H9 (cell line): Measurements from ENCODE around the gene CSHL1. TPM values are rescaled to one million over a fixed set of nuclear protein-coding genes. Genes with fewer than 3 reads are reported as not detected.

Source experiments
- DNase-seq: peaks from one replicate; pipeline ENCODE4 v3.0.0-alpha.2; 2017
- H2AFZ ChIP-seq: one replicate; pipeline ENCODE4 v1.6.1; 2013; ENCODE audit warnings: mild to moderate bottlenecking, low read length, control low read depth, moderate library complexity
- H2AK5ac ChIP-seq: 2 replicates; pipeline ENCODE4 v1.6.1; 2013; ENCODE audit warnings: low read length, control low read depth, mixed read lengths; ENCODE audit not compliant: insufficient read length
- H2BK120ac ChIP-seq: one replicate; pipeline ENCODE4 v1.6.1; 2013; ENCODE audit warnings: low read depth, mild to moderate bottlenecking, low read length, control low read depth, inconsistent platforms; ENCODE audit not compliant: poor library complexity, severe bottlenecking
- H2BK12ac ChIP-seq: 2 replicates; pipeline ENCODE4 v1.6.1; 2013; ENCODE audit warnings: low read length, control low read depth, mixed read lengths, low read depth; ENCODE audit not compliant: insufficient read length
- H2BK15ac ChIP-seq: 2 replicates; pipeline ENCODE4 v1.6.1; 2013; ENCODE audit warnings: low read depth, low read length, control low read depth
- H2BK20ac ChIP-seq: one replicate; pipeline ENCODE4 v1.6.1; 2013; ENCODE audit warnings: low read depth, mild to moderate bottlenecking, low read length, control low read depth, inconsistent platforms; ENCODE audit not compliant: poor library complexity, severe bottlenecking
- H2BK5ac ChIP-seq: 2 replicates; pipeline ENCODE4 v1.6.1; 2013; ENCODE audit warnings: low read length, control low read depth, mixed read lengths; ENCODE audit not compliant: insufficient read length
- H3K14ac ChIP-seq: 2 replicates; pipeline ENCODE4 v1.6.1; 2013; ENCODE audit warnings: low read length, control low read depth; ENCODE audit not compliant: insufficient read depth
- H3K18ac ChIP-seq: 2 replicates; pipeline ENCODE4 v1.6.1; 2013; ENCODE audit warnings: low read depth, mild to moderate bottlenecking, mixed read lengths, low read length, control low read depth; ENCODE audit not compliant: insufficient read length
- H3K23ac ChIP-seq: 2 replicates; pipeline ENCODE4 v1.6.1; 2013; ENCODE audit warnings: low read length, control low read depth, mixed read lengths, low read depth; ENCODE audit not compliant: insufficient read length
- H3K23me2 ChIP-seq: 2 replicates; pipeline ENCODE4 v1.6.1; 2013; ENCODE audit warnings: low read depth, mild to moderate bottlenecking, mixed read lengths, low read length, control low read depth; ENCODE audit not compliant: insufficient read length, poor library complexity, severe bottlenecking
- H3K27ac ChIP-seq: 2 replicates; pipeline ENCODE4 v1.5.1; 2013; ENCODE audit warnings: low read length, control low read depth, mixed read lengths, low read depth; ENCODE audit not compliant: insufficient read length
- H3K27me3 ChIP-seq: 2 replicates; pipeline ENCODE4 v1.6.1; 2013; ENCODE audit warnings: low read length, control low read depth, inconsistent platforms; ENCODE audit not compliant: insufficient read depth
- H3K4ac ChIP-seq: 2 replicates; pipeline ENCODE4 v1.6.1; 2013; ENCODE audit warnings: low read depth, mild to moderate bottlenecking, control low read depth, inconsistent platforms, low read length, moderate library complexity
- H3K4me1 ChIP-seq: 2 replicates; pipeline ENCODE4 v1.6.1; 2013; ENCODE audit warnings: low read length, control low read depth, inconsistent platforms; ENCODE audit not compliant: insufficient read depth
- H3K4me2 ChIP-seq: 2 replicates; pipeline ENCODE4 v1.6.1; 2013; ENCODE audit warnings: low read length, control low read depth, mixed read lengths; ENCODE audit not compliant: insufficient read length, insufficient read depth
- H3K56ac ChIP-seq: 2 replicates; pipeline ENCODE4 v1.6.1; 2013; ENCODE audit warnings: low read depth, mild to moderate bottlenecking, mixed read lengths, low read length, control low read depth; ENCODE audit not compliant: insufficient read length
- H3K79me1 ChIP-seq: 2 replicates; pipeline ENCODE4 v1.6.1; 2013; ENCODE audit warnings: low read depth, mild to moderate bottlenecking, moderate library complexity, low read length, control low read depth, inconsistent platforms; ENCODE audit not compliant: insufficient read depth, poor library complexity, severe bottlenecking
- H3K79me2 ChIP-seq: 2 replicates; pipeline ENCODE4 v1.6.1; 2013; ENCODE audit warnings: low read length, control low read depth, inconsistent platforms; ENCODE audit not compliant: insufficient read depth
- H3K9ac ChIP-seq: 2 replicates; pipeline ENCODE4 v1.6.1; 2013; ENCODE audit warnings: low read length, control low read depth, mixed read lengths; ENCODE audit not compliant: insufficient read length; ENCODE audit errors: extremely low read depth
- H3K9me3 ChIP-seq: one replicate; pipeline ENCODE4 v1.6.1; 2013; ENCODE audit warnings: low read depth, low read length, inconsistent platforms; ENCODE audit not compliant: control insufficient read depth
- H3T11ph ChIP-seq: one replicate; pipeline ENCODE4 v1.6.1; 2013; ENCODE audit warnings: mild to moderate bottlenecking, low read length, control low read depth, inconsistent platforms
- H4K20me1 ChIP-seq: one replicate; pipeline ENCODE4 v1.6.1; 2013; ENCODE audit not compliant: control insufficient read depth, insufficient read length, insufficient read depth
- H4K5ac ChIP-seq: 2 replicates; pipeline ENCODE4 v1.6.1; 2013; ENCODE audit warnings: low read depth, mild to moderate bottlenecking, mixed read lengths, low read length, control low read depth; ENCODE audit not compliant: insufficient read length
- H4K8ac ChIP-seq: replicated peaks from 2 replicates; pipeline ENCODE4 v1.6.1; 2013; ENCODE audit warnings: low read length, control low read depth, mixed read lengths, low read depth; ENCODE audit not compliant: insufficient read length
- H4K91ac ChIP-seq: 2 replicates; pipeline ENCODE4 v1.6.1; 2013; ENCODE audit warnings: low read depth, mild to moderate bottlenecking, moderate library complexity, mixed read lengths, low read length, control low read depth; ENCODE audit not compliant: insufficient read length
- H3K27ac Mint-ChIP-seq, 3 experiments: 2 replicates in 2 of 3; 3 replicates in 1 of 3; pipeline ENCODE4 v1.8.0; 2020 to 2021; ENCODE audit warnings: mixed read lengths in 3 of 3, mild to moderate bottlenecking in 1 of 3, moderate library complexity in 1 of 3
- H3K27me3 Mint-ChIP-seq: 2 replicates; pipeline ENCODE4 v1.8.0; 2021; ENCODE audit warnings: low read depth, mild to moderate bottlenecking, moderate library complexity, mixed read lengths
- H3K36me3 Mint-ChIP-seq, 3 experiments: 2 replicates in 2 of 3; 3 replicates in 1 of 3; pipeline ENCODE4 v1.8.0; 2020 to 2021; ENCODE audit warnings: low read depth in 3 of 3, mixed read lengths in 3 of 3; ENCODE audit not compliant: insufficient read depth in 1 of 3
- H3K4me1 Mint-ChIP-seq, 2 experiments: 2 replicates each; pipeline ENCODE4 v1.8.0; 2020; ENCODE audit warnings: mixed read lengths in 2 of 2
- H3K4me3 Mint-ChIP-seq, 2 experiments: 2 replicates in 1 of 2; 3 replicates in 1 of 2; pipeline ENCODE4 v1.8.0; 2020 to 2021; ENCODE audit warnings: mild to moderate bottlenecking in 2 of 2, mixed read lengths in 2 of 2, moderate library complexity in 1 of 2
- H3K9me3 Mint-ChIP-seq, 2 experiments: 2 replicates in 1 of 2; 3 replicates in 1 of 2; pipeline ENCODE4 v1.8.0; 2020; ENCODE audit warnings: mild to moderate bottlenecking in 2 of 2, mixed read lengths in 2 of 2, moderate library complexity in 1 of 2
- CTCF ChIP-seq: fragments of 200-600 bp; sonication (generic); conservative IDR thresholded peaks from 3 replicates; pipeline ENCODE4 v1.8.0; 2021; ENCODE audit warnings: antibody characterized with exemption, mild to moderate bottlenecking
- WGBS: extraction: QIAGEN DNeasy Blood & Tissue Kit; methylation state at CpG from one replicate; pipeline ENCODE4 v1.1.7; 2013; ENCODE audit warnings: missing lambda C conversion rate, low lambda C conversion rate, mixed read lengths; ENCODE audit not compliant: insufficient read length; ENCODE audit errors: extremely low coverage; 5-methylcytosine and 5-hydroxymethylcytosine counted together
- total RNA-seq: library from RNA; stranded (reverse); gene quantifications from 2 replicates; pipeline ENCODE4 v1.2.1, GENCODE V29; 2021

The CSHL1 gene
- total RNA-seq, 1 experiment from 2014 or later = not detected

- Mint-ChIP-seq H3K27me3 (no peaks in the 10 kb centered on the region; the same call in 1 of the 2 replicates), H3K4me1 (peaks cover 10% of the 10 kb centered on the region in 2 experiments), H3K27ac (peak overlapping the region in 1 of 3 experiments; percentile 49; a peak in 1 of 7 replicates), H3K36me3 (peaks cover 2 to 8% (median 4%) of the 10 kb centered on the region in 3 experiments; a peak in 3 of 7 replicates), H3K9me3 (no peaks in the 10 kb centered on the region), H3K4me3 (no peak overlapping the region)
- H3K79me1 ChIP-seq = no peaks in the 10 kb centered on the region
- no peak overlapping the region for H2BK20ac ChIP-seq
- no peaks in the 10 kb centered on the region for H3K4me1 ChIP-seq
- DNase-seq = no peak
- no peak overlapping the region for H2BK5ac ChIP-seq
- no peak overlapping the region for H3T11ph ChIP-seq
- no peak overlapping the region for H3K9ac ChIP-seq
- H3K27ac ChIP-seq = no peak overlapping the region
- H4K20me1 ChIP-seq = no peaks in the 10 kb centered on the region
- no CpG with 5 or more reads among the region's 4 CpGs for WGBS
- no peak overlapping the region for H3K23ac ChIP-seq
- no peak overlapping the region for H3K4me2 ChIP-seq
- no peak overlapping the region for H2BK12ac ChIP-seq
- H3K14ac ChIP-seq = no peak overlapping the region
- H2AK5ac ChIP-seq = no peak overlapping the region
- no peak overlapping the region for H3K4ac ChIP-seq
- H2BK15ac ChIP-seq = no peak overlapping the region
- H3K27me3 ChIP-seq = no peaks in the 10 kb centered on the region
- no peak overlapping the region for H2BK120ac ChIP-seq
- peaks cover 3% of the 10 kb centered on the region for H3K23me2 ChIP-seq
- H4K8ac ChIP-seq = no peak overlapping the region
- no peak overlapping the region for H2AFZ ChIP-seq
- H3K56ac ChIP-seq = no peak overlapping the region
- no peaks in the 10 kb centered on the region for H3K9me3 ChIP-seq
- no peaks in the 10 kb centered on the region for H3K79me2 ChIP-seq
- no peak overlapping the region for H4K5ac ChIP-seq
- no peak overlapping the region for H3K18ac ChIP-seq
- TF ChIP-seq CTCF = no peak
- no peak overlapping the region for H4K91ac ChIP-seq
Measured at GRCh38 chr17:63955791-63956190, 44.7 kb upstream of the CSHL1 start.
